ENCODE measurements around the gene ZSCAN9.

Gene ZSCAN9

DNA sequence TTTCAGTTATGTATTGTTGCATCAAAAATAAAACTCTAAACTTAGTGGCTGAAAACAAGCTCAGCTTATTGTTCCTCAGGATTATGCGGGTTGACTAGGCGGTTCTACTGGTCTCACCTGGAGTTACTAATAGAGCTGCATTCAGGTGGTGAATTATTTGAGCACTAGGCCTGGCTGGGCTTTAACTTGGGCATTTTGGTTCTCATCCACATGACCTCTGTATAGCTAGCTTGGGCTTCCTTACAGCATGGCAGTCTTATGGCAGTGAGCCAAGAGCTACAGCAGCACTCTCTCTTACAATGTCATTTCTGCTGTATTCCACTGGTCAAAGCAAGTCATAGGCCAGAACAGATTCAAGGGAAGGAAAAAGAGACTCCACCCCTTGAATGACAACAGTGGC is 57.9 kb downstream of the ZSCAN9 start:
- no peak overlapping the region for H3K9ac ChIP-seq (ENCODE audit: low read length)
- H3K36me3 ChIP-seq (ENCODE audit: control insufficient read depth, insufficient read depth, low read length): peaks cover 4% of the 10 kb centered on the region
- no peak overlapping the region for H3K27ac ChIP-seq (ENCODE audit: low read depth, low read length)
- H3K4me1 ChIP-seq (ENCODE audit: control insufficient read depth, insufficient read depth, low read length): peaks cover 3% of the 10 kb centered on the region
- no peak overlapping the region for H3K4me3 ChIP-seq (ENCODE audit: low read length)
- no peaks in the 10 kb centered on the region for H3K27me3 ChIP-seq (ENCODE audit: control insufficient read depth, insufficient read depth, low read length)
